ENCODE results near the gene UBIAD1.

- TF ChIP-seq YY1 (IDR thresholded peaks at IDR 0.05; ENCODE audit: insufficient read depth, insufficient read length): no peak
- no peak for TF ChIP-seq SUZ12 (IDR thresholded peaks at IDR 0.05; ENCODE audit: extremely low read depth, insufficient read depth, insufficient read length)
- no peak for TF ChIP-seq ZNF274 (IDR thresholded peaks at IDR 0.05; ENCODE audit: low read depth, low read length)
Measured at GRCh38 chr1:11334261-11334804, 61.3 kb downstream of the UBIAD1 start.
